Measurements from ENCODE around the gene PRKCA.

The PRKCA gene

GRCh38 chr17:66859353-66859752 is 556.9 kb downstream of the PRKCA start:
- no peak for DNase-seq (ENCODE audit: low spot score)

DNA sequence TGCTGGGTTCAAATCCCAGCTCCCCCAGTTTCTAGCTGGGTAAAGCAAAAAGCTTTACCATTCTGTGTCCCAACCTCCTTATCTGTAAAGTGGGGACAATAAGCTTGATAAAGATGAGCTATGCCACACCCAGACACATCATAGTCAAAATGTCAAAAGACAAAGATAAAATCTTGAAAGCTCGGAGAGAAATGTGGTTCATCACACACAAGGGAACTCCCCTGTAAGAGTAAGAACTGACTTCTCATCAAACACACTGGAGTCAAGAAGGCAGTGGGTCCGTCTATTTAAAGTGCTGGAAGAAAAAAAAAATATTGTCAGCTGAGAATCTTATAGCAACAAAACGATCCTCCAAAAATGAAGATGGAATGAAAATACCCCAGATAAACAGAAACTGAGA is 557.8 kb downstream of the PRKCA start:
- DNase-seq (ENCODE audit: low spot score): no peak

Small RNA genes lying within 50 kb of the gene (small RNA-seq; reads per million reads assigned to genes)
- 0 reads per million in 2 experiments for gene MIR634
- 0 to 1.3 reads per million in 2 experiments for gene RN7SL735P
- 0.05 to 0.31 reads per million in 2 experiments for gene RNA5SP444
- gene RNA5SP445: 0 reads per million in 2 experiments
- gene RNU6-928P: 0 reads per million in 2 experiments
